Transverse colon (tissue), 4 donors: Measurements from ENCODE around the gene HOXA4. TPM values are rescaled to one million over a fixed set of nuclear protein-coding genes. Genes with fewer than 3 reads are reported as not detected.

Source experiments
- DNase-seq: peaks from one replicate; pipeline ENCODE4 v3.0.0-alpha.2; 2019
- H3K27ac ChIP-seq, 4 donors: fragments of 200-600 bp; sonication (generic); 2 replicates each; pipeline ENCODE4 v1.5.1; 2016 to 2018; ENCODE audit warnings: inconsistent platforms in 4 of 4
- H3K27me3 ChIP-seq: fragments of 200-600 bp; sonication (generic); 2 replicates; pipeline ENCODE4 v1.5.1; 2017; ENCODE audit warnings: inconsistent platforms
- H3K36me3 ChIP-seq, 4 donors: fragments of 200-600 bp; sonication (generic); 2 replicates each; pipeline ENCODE4 v1.5.1; 2017 to 2019; ENCODE audit warnings: inconsistent platforms in 4 of 4
- H3K4me1 ChIP-seq, 4 donors: fragments of 200-600 bp; sonication (generic); 2 replicates each; pipeline ENCODE4 v1.5.1; 2017 to 2020; ENCODE audit warnings: inconsistent platforms in 4 of 4
- H3K4me3 ChIP-seq, 4 donors: fragments of 200-600 bp; sonication (generic); 1 replicate in 1 of 4; 2 replicates in 3 of 4; pipeline versions ENCODE4 v1.5.1 to v1.6.1; 2017 to 2019; ENCODE audit warnings: inconsistent platforms in 4 of 4
- H3K9me3 ChIP-seq, 2 donors: fragments of 200-600 bp; sonication (generic); 2 replicates each; pipeline ENCODE4 v1.5.1; 2017 to 2019; ENCODE audit warnings: inconsistent platforms in 2 of 2
- EP300 ChIP-seq: sonication (generic); formaldehyde crosslinking; IDR thresholded peaks from one replicate; pipeline ENCODE4 v1.6.1; 2017; ENCODE audit warnings: antibody characterized with exemption, low read depth
- POLR2A ChIP-seq: fragments of 450-650 bp; IDR thresholded peaks from one replicate; pipeline ENCODE4 v1.6.1; 2016; ENCODE audit warnings: antibody characterized with exemption, mild to moderate bottlenecking, moderate library complexity
- POLR2AphosphoS5 ChIP-seq, 3 donors: sonication (generic); formaldehyde crosslinking; IDR thresholded peaks; one replicate each; pipeline ENCODE4 v1.6.1; 2016; ENCODE audit warnings: antibody characterized with exemption in 3 of 3
- WGBS, 2 donors: methylation state at CpG; one replicate each; pipeline ENCODE4 v1.1.5; 2018; ENCODE audit warnings: low coverage in 1 of 2; 5-methylcytosine and 5-hydroxymethylcytosine counted together
- in situ Hi-C, 4 donors: fragments of 200-750 bp; cut with MboI; loops; one replicate each; pipeline versions ENCODE4 v1.15.0 to v1.15.1; 2017; ENCODE audit warnings: low sequenced_read_pairs in 3 of 4, low pct_ligation_motif_present in 1 of 4, low pct_unique_long_range_greater_than_20kb in 1 of 4
- intact Hi-C: fragments of 100-400 bp; cut with DNase I; formaldehyde crosslinking; loops from one replicate; pipeline ENCODE4 v1.15.1; 2023; ENCODE audit warnings: low total_unique reads
- total RNA-seq, 4 donors: library from RNA; depleted of rRNA; stranded (reverse); fragments of >200 nt; gene quantifications; one replicate each; pipeline ENCODE4 v1.1.0, GENCODE V29; 2016
- TF ChIP-seq, protein P1 (sequence below), 5 experiments: fragments of 200-600 bp in 3 of 5; fragments of 450-650 bp in 2 of 5; sonication (generic) in 3 of 5; IDR thresholded peaks; 1 replicate in 2 of 5; 2 replicates in 3 of 5; pipeline ENCODE4 v1.5.1; 2016 to 2017; ENCODE audit warnings: antibody characterized with exemption in 5 of 5, inconsistent platforms in 3 of 5, mild to moderate bottlenecking in 2 of 5, moderate library complexity in 1 of 5

The HOXA4 gene
- total RNA-seq, 4 donors from 2014 or later: 3.5 to 42.4 (median 10.6) TPM

GRCh38 chr7:27099453-27100370 lies 30.8 kb downstream of the HOXA4 start:
- intact Hi-C loops (loop anchor here (2.0 to 10.0 kb wide), 2 partner anchors 29 to 245 kb away; no protein-coding TSS in a partner anchor), in situ Hi-C loops (loop anchor here in 1 of 4 donors (10.0 kb wide), 1 partner anchor 245 kb away; no protein-coding TSS in a partner anchor)
- Histone ChIP-seq H3K4me3 (peak overlapping the region in 3 of 4 donors; percentile 61 to 97 (median 66)), H3K27ac (peak overlapping the region; percentile 90 to 96 (median 92)), H3K4me1 (peaks cover 19 to 72% (median 49%) of the 10 kb centered on the region in 4 donors), H3K36me3 (no peaks in the 10 kb centered on the region), H3K9me3 (no peaks in the 10 kb centered on the region), H3K27me3 (no peaks in the 10 kb centered on the region)
- 58 to 61% methylated on average over 8 of the region's 8 CpGs for WGBS, 2 donors
- no peak for TF ChIP-seq EP300
- TF ChIP-seq POLR2AphosphoS5 (IDR thresholded peaks at IDR 0.05): no peak
- TF ChIP-seq, protein P1, sequence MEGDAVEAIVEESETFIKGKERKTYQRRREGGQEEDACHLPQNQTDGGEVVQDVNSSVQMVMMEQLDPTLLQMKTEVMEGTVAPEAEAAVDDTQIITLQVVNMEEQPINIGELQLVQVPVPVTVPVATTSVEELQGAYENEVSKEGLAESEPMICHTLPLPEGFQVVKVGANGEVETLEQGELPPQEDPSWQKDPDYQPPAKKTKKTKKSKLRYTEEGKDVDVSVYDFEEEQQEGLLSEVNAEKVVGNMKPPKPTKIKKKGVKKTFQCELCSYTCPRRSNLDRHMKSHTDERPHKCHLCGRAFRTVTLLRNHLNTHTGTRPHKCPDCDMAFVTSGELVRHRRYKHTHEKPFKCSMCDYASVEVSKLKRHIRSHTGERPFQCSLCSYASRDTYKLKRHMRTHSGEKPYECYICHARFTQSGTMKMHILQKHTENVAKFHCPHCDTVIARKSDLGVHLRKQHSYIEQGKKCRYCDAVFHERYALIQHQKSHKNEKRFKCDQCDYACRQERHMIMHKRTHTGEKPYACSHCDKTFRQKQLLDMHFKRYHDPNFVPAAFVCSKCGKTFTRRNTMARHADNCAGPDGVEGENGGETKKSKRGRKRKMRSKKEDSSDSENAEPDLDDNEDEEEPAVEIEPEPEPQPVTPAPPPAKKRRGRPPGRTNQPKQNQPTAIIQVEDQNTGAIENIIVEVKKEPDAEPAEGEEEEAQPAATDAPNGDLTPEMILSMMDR (IDR thresholded peaks at IDR 0.05): no peak
- no peak for TF ChIP-seq POLR2A
- no peak for DNase-seq

GRCh38 chr7:27098578-27099451 lies 31.7 kb downstream of the HOXA4 start:
- Histone ChIP-seq H3K4me1 (peaks cover 19 to 63% (median 48%) of the 10 kb centered on the region in 4 donors), H3K27me3 (no peaks in the 10 kb centered on the region), H3K4me3 (peak overlapping the region; percentile 9 to 97 (median 64)), H3K27ac (peak overlapping the region; percentile 90 to 96 (median 92)), H3K9me3 (no peaks in the 10 kb centered on the region), H3K36me3 (no peaks in the 10 kb centered on the region)
- TF ChIP-seq, protein P1 (IDR thresholded peaks at IDR 0.05): no peak
- TF ChIP-seq EP300: peak; percentile 75
- peak; percentile 59 to 88 (median 76) for TF ChIP-seq POLR2AphosphoS5 (IDR thresholded peaks at IDR 0.05)
- TF ChIP-seq POLR2A: peak; percentile 58
- intact Hi-C loops (loop anchor here (2.0 to 10.0 kb wide), 2 partner anchors 30 to 244 kb away; no protein-coding TSS in a partner anchor), in situ Hi-C loops (loop anchor here in 1 of 4 donors (10.0 kb wide), 1 partner anchor 244 kb away; no protein-coding TSS in a partner anchor)
- DNase-seq: peak; percentile 73
- WGBS, 2 donors: 2 to 21% methylated on average over 29 to 38 of the region's 38 CpGs

DNA sequence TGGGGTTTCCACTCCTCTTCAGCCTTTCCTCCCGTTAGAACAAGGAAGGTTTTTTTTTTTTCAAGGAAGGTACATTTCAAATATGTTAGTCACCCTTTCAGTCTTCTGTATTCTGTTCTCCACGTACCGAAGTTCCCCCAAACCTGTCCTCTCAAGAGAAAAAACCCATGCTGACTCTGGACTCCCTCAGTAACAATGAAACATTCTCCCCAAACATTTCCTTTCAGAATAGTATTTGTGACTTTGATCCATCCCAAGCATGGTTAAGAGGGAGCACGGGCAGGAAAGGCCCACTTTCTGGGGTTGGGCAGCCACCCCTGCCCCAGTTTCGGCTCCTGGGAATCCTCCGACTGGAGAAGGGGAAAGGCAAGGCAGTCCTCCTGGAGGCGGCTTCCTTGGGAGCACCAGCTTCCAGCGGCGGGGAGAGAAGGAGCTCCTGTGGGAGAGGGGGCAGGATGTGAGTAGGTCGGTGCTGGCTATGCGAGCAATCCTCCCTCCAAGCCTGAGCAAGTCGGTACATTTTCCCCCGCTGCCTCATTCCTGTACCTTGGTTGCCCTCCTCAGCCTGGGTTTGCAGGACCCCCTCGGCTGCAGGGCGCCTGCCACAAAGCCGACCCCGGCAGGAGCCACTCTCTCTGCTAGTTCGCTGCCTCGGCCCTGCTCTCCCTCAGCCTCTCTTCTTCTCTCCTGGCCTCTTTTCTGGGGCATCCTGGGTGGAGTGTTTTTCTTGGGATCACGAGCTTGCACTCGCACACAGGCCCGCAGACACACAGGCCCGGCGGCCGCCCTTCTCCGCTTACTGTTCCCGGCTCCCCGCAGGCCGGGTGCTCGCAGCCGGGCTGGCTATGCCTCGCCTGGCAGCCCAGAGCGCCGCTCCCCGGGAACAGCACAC lies 32.6 kb downstream of the HOXA4 start:
- H3K27me3 ChIP-seq: no peaks in the 10 kb centered on the region
- no peak for DNase-seq
- peak overlapping the region; percentile 9 to 97 (median 64) for H3K4me3 ChIP-seq
- intact Hi-C loops (loop anchor here (2.0 to 10.0 kb wide), 2 partner anchors 31 to 243 kb away; no protein-coding TSS in a partner anchor), in situ Hi-C loops (loop anchor here in 1 of 4 donors (10.0 kb wide), 1 partner anchor 243 kb away; no protein-coding TSS in a partner anchor)
- no peaks in the 10 kb centered on the region for H3K36me3 ChIP-seq
- H3K9me3 ChIP-seq: no peaks in the 10 kb centered on the region
- H3K4me1 ChIP-seq: peaks cover 19 to 56% (median 47%) of the 10 kb centered on the region in 4 donors
- H3K27ac ChIP-seq: peak overlapping the region; percentile 90 to 96 (median 92)
- no peak for TF ChIP-seq POLR2AphosphoS5 (IDR thresholded peaks at IDR 0.05)
- TF ChIP-seq, protein P1 (IDR thresholded peaks at IDR 0.05): no peak
- no peak for TF ChIP-seq POLR2A
- TF ChIP-seq EP300: no peak
- WGBS, 2 donors: 17 to 32% methylated on average over 3 to 34 of the region's 35 CpGs
